NCI-H460 (cell line): ENCODE results near the gene NNT. TPM values are rescaled to one million over a fixed set of nuclear protein-coding genes. Genes with fewer than 3 reads are reported as not detected.
"Not testable (repeated sequence)": the region's sequence is repeated elsewhere in the genome, so short reads cannot be mapped to it uniquely, and the experiment has no call there.

ENCODE experiments used
- DNase-seq: peaks from one replicate; pipeline ENCODE4 v3.0.0-alpha.2; 2016; ENCODE audit warnings: low read depth; ENCODE audit errors: extremely low read depth
- total RNA-seq: library from RNA; depleted of rRNA; stranded (reverse); fragments of >200 nt; shearing (Covaris generic); gene quantifications from 2 replicates; pipeline ENCODE4 v1.2.3, GENCODE V29; 2014

NNT gene
- total RNA-seq, 1 experiment from 2014 or later = 35.9 TPM

DNA sequence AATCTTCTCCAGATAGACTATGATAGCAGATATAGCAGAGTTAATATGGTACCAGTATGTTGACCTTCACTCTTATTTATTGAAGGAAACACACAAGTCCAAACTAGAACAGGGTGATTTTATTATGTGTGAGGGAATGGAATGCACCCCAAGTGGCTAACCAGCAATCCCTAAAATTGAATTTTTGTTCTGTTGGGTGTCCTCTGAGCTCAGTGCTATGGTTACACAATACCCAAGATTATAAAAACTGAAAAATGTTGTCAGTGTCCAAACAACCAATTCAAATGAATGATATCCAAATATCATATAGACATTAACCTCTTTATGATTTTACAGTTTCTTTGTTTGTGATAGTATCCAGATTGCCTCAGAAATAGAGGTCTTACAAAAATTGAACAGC, 60.9 kb downstream of the NNT start:
- DNase-seq = no peak

DNA sequence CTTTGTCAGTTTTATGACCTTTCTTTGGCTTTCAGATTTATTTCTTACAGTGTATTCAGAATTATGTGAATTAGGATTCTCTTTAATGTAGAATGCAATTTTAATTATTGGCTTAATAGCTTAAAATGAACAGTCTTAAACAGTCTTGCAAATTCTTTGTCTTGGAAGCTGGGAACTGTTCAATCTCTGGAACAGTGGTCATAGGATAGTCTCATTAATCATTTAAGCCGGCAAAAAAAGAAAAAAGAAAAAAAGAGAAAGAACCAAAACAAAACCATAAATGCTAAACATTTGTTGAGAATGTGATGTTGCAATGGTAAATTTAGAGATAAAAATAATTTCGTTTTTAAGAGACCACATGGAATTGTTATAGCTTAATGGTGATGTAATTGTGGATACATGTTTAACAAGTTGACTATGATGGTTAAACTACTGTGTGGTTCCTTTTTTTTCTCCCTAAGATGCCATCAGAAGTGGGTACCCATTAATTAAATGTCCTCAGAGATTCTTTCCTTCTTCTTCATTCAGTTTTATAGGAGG, 61.6 kb downstream of the NNT start:
- DNase-seq = no peak

DNA sequence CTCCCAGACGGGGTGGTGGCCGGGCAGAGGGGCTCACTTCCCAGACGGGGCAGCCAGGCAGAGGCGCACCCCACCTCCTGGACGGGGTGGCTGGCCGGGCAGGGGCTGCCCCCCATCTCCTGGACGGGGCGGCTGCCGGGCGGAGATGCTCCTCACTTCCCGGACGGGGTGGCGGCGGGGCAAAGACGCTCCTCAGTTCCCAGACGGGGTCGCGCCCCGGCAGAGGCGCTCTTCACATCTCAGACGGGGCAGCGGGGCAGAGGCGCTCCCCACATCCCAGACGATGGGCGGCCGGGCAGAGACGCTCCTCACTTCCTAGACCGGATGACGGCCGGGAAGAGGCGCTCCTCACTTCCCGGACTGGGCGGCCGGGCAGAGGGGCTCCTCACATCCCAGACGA, 62.8 kb downstream of the NNT start:
- DNase-seq = not testable (repeated sequence)

DNA sequence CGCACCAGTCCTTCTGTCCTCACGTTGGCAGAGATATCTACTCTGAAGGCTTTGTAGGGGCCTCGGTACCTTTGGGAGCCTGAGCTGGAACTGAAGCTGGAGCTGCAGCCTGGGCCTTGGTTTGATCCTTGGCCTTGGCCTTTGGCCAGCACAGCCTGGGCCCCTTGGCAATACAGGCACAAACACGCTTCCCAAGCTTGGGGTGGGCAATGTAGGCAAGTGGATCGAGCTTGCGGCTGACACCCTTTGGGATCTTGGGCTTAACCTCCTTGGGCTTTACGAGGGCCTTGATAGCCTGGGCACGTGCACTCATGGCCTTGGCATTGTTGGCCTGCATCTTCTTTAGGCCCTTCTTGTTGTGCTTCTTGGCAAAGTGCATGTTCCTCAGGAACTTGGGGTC, 63.7 kb downstream of the NNT start:
- DNase-seq = not testable (repeated sequence)

DNA sequence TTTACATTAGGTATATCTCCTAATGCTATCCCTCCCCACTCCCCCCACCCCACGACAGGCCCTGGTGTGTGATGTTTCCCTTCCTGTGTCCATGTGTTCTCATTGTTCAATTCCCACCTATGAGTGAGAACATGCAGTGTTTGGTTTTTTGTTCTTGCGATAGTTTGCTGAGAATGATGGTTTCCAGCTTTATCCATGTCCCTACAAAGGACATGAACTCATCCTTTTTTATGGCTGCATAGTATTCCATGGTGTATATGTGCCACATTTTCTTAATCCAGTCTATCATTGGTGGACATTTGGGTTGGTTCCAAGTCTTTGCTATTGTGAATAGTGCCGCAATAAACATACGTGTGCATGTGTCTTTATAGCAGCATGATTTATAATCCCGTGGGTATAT, 64.4 kb downstream of the NNT start:
- not testable (repeated sequence) for DNase-seq

DNA sequence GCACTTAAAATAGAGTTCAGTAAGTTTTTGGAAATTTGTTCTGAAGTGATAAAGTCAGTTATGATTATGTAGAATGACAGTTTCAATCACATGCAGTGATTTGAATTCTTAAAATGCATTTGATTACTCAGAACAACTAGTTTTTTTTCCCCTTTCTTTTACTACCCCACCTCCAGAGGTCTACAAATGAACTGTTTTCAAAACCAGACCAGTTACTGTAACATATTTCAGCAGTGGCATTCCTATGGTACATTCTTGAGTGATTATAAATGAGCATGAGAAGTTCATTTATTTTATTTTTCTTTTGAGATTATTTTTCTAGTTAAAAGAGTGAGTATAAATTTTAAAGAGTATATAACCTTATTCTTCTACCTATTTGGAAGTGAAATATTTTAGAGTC, 71.6 kb downstream of the NNT start:
- no peak for DNase-seq

DNA sequence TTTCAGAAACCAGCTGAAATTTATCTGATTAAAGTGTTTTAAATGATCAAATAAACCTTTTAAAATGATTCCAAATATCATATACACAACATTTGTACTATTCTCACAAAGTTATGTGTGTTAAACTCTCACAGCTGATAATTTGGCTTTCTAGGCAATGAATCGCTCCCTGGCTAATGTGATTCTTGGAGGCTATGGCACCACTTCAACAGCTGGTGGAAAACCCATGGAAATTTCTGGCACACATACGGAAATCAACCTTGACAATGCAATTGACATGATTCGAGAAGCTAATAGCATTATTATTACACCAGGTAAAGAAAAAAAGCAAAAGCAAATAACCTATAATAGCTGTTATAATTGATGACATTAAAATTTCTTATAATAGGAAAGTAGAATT, 72.4 kb downstream of the NNT start:
- DNase-seq = no peak

DNA sequence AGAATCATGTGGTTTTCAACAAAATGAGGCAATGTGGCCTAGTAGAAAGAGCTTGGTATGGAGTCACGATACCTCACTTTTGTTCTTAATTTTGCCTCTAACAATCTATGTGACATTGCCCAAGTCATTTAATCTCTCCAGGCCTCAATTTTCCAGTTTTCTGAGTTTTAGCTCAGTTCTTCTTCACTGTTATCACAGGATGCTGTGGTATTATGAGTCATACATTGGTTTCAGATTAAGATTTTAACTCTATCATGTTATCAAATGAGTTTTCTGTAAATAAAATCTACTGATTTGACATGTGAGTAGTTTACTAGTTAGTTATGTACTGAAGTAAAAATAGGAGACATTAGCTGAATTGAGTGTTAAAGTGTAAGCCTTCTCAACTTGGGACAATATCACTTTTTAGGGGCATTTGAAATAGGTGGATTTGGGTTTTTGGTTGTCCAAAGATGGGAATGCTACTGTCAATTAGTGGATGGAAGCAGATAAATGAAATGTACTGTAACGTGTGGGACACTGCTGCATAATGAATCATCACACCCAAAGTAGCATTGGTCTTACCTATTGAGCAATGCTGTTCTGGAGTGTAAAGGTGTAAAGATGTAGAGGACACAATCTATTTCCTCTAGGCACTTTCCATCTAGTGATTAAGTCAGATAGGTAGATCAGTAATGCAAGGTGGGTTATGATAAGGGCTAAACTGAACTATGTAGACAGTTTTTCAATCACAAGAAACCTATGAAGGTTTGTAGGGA, 73.3 kb downstream of the NNT start:
- no peak for DNase-seq

DNA sequence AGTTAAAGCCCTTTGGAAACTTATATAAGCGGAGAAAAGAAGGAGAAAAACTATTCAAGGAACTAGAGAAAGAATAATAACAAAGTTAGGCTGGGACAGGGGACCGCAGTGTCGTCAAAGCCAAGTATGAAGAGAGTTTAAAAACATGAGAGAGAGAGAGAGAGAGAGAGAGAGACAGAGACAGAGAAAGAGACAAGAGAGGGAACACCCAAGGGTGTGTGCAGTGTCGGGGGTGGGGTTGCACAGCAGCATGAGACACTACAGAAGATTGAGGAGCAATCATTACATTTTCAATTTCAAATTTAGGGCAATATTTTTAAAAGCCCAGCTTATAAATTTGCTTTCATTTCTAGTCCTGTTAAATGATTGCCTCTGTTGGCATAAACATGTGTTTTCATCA, 74.3 kb downstream of the NNT start:
- no peak for DNase-seq

DNA sequence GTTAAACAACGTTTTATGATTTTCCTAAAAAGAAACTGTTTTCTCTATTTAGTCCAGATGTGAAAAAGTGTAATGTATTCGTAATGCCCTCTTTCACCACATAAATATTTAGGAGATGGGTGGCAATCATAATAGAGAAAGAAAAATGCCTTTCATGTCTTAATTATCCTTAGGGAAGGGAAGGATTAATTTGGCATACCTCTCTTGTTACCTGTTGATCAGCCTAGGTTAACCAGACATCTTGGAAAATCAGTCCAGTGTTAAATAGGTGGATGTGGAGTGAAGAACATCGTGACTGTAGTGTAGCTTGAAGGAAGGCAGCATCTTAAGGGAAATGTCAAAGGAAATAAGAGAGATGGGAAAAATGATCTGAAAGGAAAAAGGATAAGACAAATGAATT, 76.2 kb downstream of the NNT start:
- no peak for DNase-seq

DNA sequence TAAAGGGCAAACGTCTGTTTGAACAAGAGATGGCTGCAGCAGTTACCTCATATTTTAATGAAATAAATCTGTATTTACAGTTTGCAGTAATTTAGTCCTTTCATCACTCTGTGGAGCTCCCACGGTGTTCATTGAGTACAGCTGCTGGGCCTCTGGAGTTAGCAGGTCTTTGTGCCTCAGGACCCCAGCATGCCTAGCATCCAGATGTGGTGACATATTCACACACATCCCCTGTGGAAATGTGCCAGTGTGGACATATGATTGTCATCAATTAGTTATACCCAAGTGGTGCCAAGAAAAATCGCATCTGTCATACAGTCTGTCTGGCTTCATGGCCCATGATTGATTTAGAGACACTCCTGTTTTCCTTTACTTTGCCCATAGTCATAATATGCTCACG, 77.3 kb downstream of the NNT start:
- DNase-seq = no peak

DNA sequence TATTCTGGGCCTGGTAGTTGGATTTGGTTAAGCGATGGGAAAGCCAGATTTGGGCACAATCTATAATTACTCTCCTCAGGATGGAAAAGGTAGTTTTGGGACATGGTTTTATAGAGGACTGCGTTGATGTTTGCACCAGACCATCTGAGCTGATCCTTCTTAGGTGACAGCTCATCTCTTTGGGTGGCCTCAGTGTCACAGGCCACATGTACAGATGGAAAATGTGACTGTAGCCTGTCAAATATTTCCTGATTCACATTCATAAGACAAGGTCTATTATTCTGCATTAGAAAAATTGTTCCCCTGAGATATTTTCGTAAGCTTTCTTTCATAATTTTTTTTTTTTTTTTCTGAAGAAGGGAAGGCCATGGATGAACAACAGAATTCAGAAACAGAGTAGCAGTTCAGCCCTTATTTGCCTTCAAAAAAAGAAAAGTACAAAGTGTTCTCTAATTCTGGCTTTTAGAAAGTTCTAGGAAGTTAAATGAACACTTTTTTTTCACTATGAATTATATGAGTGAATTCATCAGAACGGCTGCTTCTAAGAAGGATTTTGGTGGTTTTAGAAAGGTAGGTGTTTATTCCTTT, 81.0 kb downstream of the NNT start:
- no peak for DNase-seq

DNA sequence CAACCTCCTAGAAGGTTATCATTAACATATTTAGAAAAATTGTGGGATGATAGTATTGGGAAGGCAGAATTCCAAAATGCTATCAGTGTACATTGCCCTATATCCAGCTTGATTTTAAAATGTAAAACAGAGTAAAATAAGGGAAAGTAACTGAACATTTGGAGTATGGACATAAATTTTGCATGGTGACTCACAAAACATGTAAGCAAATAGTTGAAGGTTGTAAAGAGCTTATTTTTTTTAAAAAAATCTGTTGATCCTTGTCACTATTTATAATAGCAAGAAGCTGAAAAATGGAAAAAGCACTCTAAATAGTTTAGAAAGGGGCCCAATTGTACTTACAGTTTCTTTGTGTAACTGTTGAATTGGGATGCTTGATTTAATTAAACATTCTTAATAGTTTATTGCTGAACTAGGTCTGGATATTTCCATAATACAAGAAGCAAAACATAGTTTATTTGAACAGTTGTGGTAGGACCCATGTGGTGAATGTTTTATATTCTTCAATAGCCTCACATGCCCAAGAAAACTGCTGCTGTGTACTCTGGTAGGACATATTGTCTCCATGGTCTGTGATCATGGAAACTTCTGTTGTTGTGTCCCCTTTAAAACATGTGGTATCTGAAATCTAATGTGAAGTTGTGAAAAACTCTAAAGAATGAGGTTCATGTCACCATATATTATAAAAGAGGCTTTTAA, 82.4 kb downstream of the NNT start:
- DNase-seq = no peak

DNA sequence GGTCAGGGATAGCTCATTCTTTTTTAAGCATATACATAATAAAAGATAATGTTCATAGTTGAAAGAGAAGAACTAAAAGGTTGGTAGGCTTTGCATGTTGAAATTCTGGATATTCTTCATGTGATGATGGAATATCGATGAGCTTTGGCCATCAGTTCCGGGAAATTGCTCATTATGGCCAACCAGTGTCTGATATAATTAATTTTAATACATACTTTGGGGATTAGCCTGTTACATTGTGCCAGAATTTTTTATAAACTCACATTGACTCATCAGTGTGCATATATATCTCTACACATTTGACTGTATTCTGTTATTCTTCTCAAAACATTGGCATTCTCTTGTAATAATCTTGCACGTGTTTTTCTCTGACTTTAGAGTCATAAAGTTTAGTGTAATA, 84.3 kb downstream of the NNT start:
- no peak for DNase-seq

DNA sequence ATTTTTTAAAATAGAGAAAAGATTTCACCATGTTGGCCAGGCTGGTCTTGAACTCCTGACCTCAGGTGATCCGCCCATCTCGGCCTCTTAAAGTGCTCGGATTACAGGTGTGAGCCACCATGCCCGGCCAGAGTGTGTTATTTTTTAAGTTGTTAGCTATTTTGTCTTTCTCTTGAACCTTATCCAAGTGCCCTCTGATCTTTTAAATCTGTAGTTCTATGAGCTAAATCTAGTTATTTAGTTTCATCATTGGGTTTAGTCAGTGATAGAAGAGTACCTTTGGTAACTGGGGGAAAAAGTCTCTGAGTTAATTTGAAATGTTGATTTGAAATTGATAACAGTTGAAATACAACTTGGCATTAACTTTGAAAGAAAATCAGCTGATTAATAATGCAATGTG, 88.3 kb downstream of the NNT start:
- no peak for DNase-seq

DNA sequence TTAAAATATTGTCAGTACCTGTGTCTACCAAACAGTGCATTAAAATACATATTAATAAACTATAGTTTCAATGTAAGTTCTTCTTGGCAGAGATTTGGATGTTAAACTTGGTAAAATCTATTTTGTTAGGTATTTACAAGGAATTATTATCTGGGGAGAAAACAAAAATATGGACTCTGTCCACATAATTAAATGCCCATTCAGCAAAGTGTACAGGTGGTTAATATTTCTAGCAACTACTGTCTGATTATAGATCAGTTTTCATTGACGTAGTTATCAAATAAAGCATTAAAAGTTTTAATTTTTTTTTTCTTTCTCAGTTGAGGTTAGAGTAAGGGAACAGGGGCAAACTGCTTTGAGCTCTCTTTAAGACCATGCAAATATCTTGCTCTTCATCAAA, 88.9 kb downstream of the NNT start:
- no peak for DNase-seq

DNA sequence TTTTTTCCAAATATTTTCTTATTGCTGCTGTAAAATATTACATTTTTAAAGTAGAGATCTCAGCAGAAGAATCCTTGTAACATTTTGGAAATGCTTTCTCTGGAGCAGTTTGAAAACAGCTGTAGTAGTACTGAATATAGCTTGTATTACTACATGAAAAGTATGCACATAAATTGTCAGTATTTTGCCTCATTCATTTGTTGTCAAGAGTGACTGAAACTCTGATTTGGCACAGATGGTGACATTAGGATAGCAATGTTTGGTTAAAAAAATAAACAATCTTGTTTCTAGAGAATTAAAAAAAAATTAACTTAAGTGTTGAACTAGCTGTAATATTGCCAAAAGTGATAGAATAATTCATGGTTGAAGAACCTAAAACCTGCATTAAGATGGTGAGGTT, 90.4 kb downstream of the NNT start:
- DNase-seq = no peak

DNA sequence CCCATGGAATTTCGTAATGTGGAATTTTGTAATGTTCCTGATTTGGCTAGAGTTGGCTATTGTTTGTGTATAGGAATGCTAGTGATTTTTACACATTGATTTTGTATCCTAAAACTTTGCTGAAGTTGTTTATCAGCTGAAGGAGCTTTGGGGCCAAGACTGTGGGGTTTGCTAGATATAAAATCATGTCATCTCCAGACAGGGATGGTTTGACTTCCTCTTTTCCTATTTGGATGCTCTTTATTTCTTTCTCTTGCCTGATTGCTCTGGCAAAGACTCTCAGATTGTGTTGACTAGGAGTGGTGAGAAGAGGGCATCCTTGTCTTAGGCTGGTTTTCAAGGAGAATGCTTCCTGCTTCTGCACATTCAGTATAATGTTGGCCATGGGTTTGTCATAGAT, 91.0 kb downstream of the NNT start:
- DNase-seq = no peak

DNA sequence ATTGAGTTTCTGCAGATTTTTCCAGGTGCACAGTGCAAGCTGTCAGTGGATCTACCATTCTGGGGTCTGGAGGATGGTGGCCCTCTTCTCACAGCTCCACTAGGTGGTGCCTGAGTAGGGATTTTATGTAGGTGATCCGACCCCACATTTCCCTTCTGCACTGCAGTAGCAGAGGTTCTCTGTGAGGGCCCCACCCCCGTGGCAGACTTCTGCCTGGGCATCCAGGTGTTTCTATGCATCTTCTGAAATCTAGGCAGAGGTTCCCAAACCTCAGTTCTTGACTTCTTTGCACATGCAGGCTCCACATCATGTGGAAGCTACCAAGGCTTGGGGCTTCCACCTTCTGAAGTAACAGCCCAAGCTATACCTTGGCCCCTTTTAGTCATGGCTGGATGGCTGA, 93.5 kb downstream of the NNT start:
- DNase-seq = not testable (repeated sequence)

DNA sequence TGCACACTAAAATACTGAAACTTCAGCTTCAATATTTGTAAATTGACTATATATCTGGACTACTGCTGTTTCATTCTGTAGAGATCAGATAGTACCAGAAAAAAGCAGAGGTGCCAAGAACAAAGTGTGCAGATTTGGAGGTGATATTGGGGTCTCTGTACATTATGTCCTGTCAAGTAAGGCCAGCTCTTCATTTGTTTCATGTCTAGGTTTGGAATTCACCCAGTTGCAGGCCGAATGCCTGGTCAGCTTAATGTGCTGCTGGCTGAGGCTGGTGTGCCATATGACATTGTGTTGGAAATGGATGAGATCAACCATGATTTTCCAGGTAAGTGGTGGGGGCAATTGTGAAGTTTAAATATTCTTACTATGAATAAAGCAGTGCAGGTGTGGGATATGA, 96.9 kb downstream of the NNT start:
- no peak for DNase-seq

DNA sequence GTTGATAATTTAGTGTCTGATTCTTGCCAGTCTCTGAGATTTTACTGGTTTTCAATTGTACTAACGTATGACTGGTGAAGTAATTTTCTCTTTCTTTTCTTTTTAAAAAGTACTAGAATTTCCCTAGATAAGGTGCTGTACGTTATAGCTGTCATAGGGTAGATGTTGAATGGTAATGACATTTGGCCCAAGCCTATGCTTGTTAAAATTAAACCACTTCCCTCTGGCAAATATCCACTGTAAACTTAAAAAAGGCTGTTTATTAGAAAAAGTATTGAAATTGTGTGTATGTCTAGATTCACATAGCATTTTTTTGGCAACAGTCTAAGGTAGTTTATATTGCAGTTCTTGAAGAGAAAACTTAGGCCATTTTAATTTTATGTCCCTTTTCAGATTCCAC, 97.6 kb downstream of the NNT start:
- no peak for DNase-seq

DNA sequence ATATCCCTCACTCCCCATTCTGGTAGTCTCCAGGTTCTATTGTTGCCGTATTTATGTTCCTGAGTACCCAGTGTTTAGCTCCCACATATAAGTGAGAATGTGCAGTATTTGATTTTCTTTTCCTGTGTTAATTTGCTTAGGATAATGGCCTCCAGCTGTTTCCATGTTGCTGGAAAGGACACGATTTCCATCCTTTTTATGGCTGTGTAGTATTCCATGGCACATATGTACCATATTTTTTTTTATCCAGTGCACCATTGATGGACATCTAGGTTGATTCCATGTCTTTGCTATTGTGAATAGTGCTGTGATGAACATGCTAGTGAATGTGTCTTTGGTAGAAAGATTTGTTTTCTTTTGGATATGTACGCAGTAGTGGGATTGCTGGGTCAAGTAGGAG, 98.2 kb downstream of the NNT start:
- no peak for DNase-seq
